ENCODE results near the gene FAM193A. TPM values are rescaled to one million over a fixed set of nuclear protein-coding genes. Genes with fewer than 3 reads are reported as not detected.

The FAM193A gene
- polyA plus RNA-seq, 1 of the 3 experiments (the other 2 are of a cell fraction), result 9.2 TPM

DNA sequence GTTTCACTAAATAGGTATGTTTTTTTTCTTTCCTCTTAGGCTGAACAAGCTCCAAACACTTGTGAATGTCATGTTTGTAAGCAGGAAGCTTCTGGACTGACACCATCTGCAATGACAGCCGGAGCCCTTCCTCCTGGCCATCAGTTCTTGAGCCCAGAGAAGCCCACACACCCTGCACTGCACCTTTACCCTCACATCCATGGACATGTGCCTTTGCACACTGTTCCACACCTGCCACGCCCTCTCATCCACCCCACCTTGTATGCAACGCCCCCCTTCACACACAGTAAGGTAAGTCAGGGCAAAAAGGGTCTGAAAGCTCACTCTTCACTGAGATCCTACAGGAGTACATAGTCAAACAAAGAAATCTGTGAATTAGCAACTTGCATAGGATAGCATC lies 135.6 kb downstream of the FAM193A start (continued):
- TF ChIP-seq, protein P1, sequence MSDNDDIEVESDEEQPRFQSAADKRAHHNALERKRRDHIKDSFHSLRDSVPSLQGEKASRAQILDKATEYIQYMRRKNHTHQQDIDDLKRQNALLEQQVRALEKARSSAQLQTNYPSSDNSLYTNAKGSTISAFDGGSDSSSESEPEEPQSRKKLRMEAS (IDR thresholded peaks at IDR 0.05; ENCODE audit: low read depth), result no peak
- TF ChIP-seq RFX5 (IDR thresholded peaks at IDR 0.05; ENCODE audit: low read length), result no peak
- no peak for TF ChIP-seq TEAD4 (IDR thresholded peaks at IDR 0.05; ENCODE audit: borderline replicate concordance, insufficient read depth)
- no peak for TF ChIP-seq GABPA (IDR thresholded peaks at IDR 0.05; ENCODE audit: low read depth)

GRCh38 chr4:2672700-2673099 lies 136.3 kb downstream of the FAM193A start:
- ChIA-PET CTCF (interaction anchor here (0.8 to 1.5 kb wide), 7 partner anchors 9 to 94 kb away, joined by 3 to 7 read pairs (median 3); no protein-coding TSS in a partner anchor), POLR2A (interaction anchor here (1.0 kb wide), 1 partner anchor 14 kb away, joined by 3 read pairs; no protein-coding TSS in a partner anchor)
- Histone ChIP-seq H3F3A (replicated peaks; ENCODE audit: insufficient read depth) (peaks cover 4% of the 10 kb centered on the region), H3K9ac (no peak overlapping the region), H3K9me2 (no peaks in the 10 kb centered on the region), H3K27ac (ENCODE audit: low read depth in 2 of 2, low read length in 1 of 2) (no peak overlapping the region), H3K4me3 (ENCODE audit: low read depth in 2 of 2, low read length in 1 of 2) (no peak overlapping the region), H3K4me1 (ENCODE audit: control insufficient read depth in 1 of 2, insufficient read depth in 2 of 2, low read depth in 1 of 2, low read length in 1 of 2) (no peaks in the 10 kb centered on the region; a peak in 1 of 4 replicates), H3K27me3 (ENCODE audit: insufficient read depth) (no peaks in the 10 kb centered on the region), H3K79me2 (ENCODE audit: insufficient read depth) (peaks cover 45% of the 10 kb centered on the region), H3K9me3 (no peaks in the 10 kb centered on the region), H4K20me1 (ENCODE audit: insufficient read depth) (no peaks in the 10 kb centered on the region), H2AFZ (ENCODE audit: low read depth) (no peak overlapping the region), H3K4me2 (no peak overlapping the region), H3K36me3 (replicated peaks in 1 of 2; ENCODE audit: control insufficient read depth in 1 of 2, insufficient read depth in 2 of 2, low read length in 1 of 2) (peaks cover 46 to 59% of the 10 kb centered on the region in 2 experiments)
- TF ChIP-seq RCOR1 (IDR thresholded peaks at IDR 0.05; ENCODE audit: low read length), result no peak
- TF ChIP-seq NFIC (IDR thresholded peaks at IDR 0.05; ENCODE audit: borderline replicate concordance), result no peak
- no peak for TF ChIP-seq TAF1 (IDR thresholded peaks at IDR 0.05; ENCODE audit: borderline replicate concordance, low read depth, low read length)
- TF ChIP-seq GATA2 (CRISPR knock-in tag; IDR thresholded peaks at IDR 0.05), result no peak
- no peak for TF ChIP-seq ELF1 (IDR thresholded peaks at IDR 0.05)
- no peak for TF ChIP-seq TCF12 (IDR thresholded peaks at IDR 0.05)
- TF ChIP-seq EZH2phosphoT487 (IDR thresholded peaks at IDR 0.05; ENCODE audit: borderline replicate concordance, low read depth), result no peak
- TF ChIP-seq, protein P2, sequence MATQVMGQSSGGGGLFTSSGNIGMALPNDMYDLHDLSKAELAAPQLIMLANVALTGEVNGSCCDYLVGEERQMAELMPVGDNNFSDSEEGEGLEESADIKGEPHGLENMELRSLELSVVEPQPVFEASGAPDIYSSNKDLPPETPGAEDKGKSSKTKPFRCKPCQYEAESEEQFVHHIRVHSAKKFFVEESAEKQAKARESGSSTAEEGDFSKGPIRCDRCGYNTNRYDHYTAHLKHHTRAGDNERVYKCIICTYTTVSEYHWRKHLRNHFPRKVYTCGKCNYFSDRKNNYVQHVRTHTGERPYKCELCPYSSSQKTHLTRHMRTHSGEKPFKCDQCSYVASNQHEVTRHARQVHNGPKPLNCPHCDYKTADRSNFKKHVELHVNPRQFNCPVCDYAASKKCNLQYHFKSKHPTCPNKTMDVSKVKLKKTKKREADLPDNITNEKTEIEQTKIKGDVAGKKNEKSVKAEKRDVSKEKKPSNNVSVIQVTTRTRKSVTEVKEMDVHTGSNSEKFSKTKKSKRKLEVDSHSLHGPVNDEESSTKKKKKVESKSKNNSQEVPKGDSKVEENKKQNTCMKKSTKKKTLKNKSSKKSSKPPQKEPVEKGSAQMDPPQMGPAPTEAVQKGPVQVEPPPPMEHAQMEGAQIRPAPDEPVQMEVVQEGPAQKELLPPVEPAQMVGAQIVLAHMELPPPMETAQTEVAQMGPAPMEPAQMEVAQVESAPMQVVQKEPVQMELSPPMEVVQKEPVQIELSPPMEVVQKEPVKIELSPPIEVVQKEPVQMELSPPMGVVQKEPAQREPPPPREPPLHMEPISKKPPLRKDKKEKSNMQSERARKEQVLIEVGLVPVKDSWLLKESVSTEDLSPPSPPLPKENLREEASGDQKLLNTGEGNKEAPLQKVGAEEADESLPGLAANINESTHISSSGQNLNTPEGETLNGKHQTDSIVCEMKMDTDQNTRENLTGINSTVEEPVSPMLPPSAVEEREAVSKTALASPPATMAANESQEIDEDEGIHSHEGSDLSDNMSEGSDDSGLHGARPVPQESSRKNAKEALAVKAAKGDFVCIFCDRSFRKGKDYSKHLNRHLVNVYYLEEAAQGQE (IDR thresholded peaks at IDR 0.05; ENCODE audit: low read depth, low read length), result no peak
- no peak for TF ChIP-seq SIN3A (IDR thresholded peaks at IDR 0.05; ENCODE audit: borderline replicate concordance, low read depth, low read length)
- 70% methylated on average over 2 of the region's 2 CpGs for WGBS (ENCODE audit: low lambda C conversion rate)
- DNase-seq, result no peak

Measured in SK-N-SH (cell line).